HUES48 (cell line): ENCODE data around the gene ASCL2.

Experiments used
- H3K27ac ChIP-seq: one replicate; pipeline ENCODE4 v1.7.0; 2013; ENCODE audit warnings: low read depth, low read length, inconsistent platforms
- H3K27me3 ChIP-seq: 2 replicates; pipeline ENCODE4 v1.6.1; 2013; ENCODE audit warnings: mild to moderate bottlenecking, low read length; ENCODE audit not compliant: control insufficient read depth, insufficient read depth
- H3K36me3 ChIP-seq: 2 replicates; pipeline ENCODE4 v1.6.1; 2013; ENCODE audit warnings: low read length; ENCODE audit not compliant: control insufficient read depth, insufficient read depth
- H3K4me1 ChIP-seq: 2 replicates; pipeline ENCODE4 v1.6.1; 2013; ENCODE audit warnings: mild to moderate bottlenecking, low read length; ENCODE audit not compliant: control insufficient read depth, insufficient read depth
- H3K4me3 ChIP-seq: 2 replicates; pipeline ENCODE4 v1.5.1; 2013; ENCODE audit warnings: mild to moderate bottlenecking, low read depth, low read length
- H3K9ac ChIP-seq: 2 replicates; pipeline ENCODE4 v1.6.1; 2013; ENCODE audit warnings: mild to moderate bottlenecking, low read depth, low read length, moderate library complexity
- H3K9me3 ChIP-seq: 2 replicates; pipeline ENCODE4 v1.6.1; 2013; ENCODE audit warnings: low read length; ENCODE audit not compliant: control insufficient read depth, insufficient read depth

ASCL2 gene

GRCh38 chr11:2219318-2220017 lies 50.9 kb downstream of the ASCL2 start:
- no peak overlapping the region for H3K9ac ChIP-seq
- H3K27me3 ChIP-seq, result peaks cover 19% of the 10 kb centered on the region
- H3K9me3 ChIP-seq, result no peaks in the 10 kb centered on the region
- H3K4me1 ChIP-seq, result peaks cover 13% of the 10 kb centered on the region
- H3K27ac ChIP-seq, result no peak overlapping the region
- H3K36me3 ChIP-seq, result no peaks in the 10 kb centered on the region
- no peak overlapping the region for H3K4me3 ChIP-seq
